Astrocyte of the cerebellum (primary cell): ENCODE results near the gene PGRMC1.
A peak's percentile ranks its signal among the peaks of the same experiment; 100 is the strongest.

Experiments
- DNase-seq: peaks from one replicate; pipeline ENCODE4 v3.0.0-alpha.2; 2011; ENCODE audit warnings: low read depth
- H3K4me3 ChIP-seq: 2 replicates; pipeline ENCODE4 v1.5.1; 2011; ENCODE audit warnings: mild to moderate bottlenecking, low read depth, low read length, moderate library complexity
- CTCF ChIP-seq: IDR thresholded peaks from 2 replicates; pipeline ENCODE4 v1.5.1; 2012; ENCODE audit warnings: low read length, low read depth, moderate library complexity, mild to moderate bottlenecking; ENCODE audit errors: missing control alignments
- in situ Hi-C: cut with HindIII; loops from 2 replicates; pipeline ENCODE4 v1.10.0; 2017; ENCODE audit warnings: low sequenced_read_pairs

The PGRMC1 gene

DNA sequence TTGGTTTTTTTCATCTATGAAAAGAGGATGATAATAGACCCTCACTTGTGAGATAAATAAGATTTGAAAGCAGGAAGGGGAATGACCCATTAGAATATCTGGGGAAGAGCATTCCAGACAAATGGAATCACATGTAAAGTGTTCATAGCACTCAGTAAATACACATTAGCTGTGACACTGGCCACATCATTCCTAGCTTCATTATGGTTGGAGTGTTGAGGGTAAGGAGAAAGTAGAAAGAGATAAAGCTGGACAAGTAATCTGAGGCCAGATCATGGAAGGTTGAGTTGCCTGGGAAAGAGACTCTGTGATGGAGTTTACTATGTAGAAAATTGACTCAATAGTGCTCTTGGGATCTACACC lies 6.9 kb upstream of the PGRMC1 start:
- no peak for DNase-seq
- no peak overlapping the region for H3K4me3 ChIP-seq
- in situ Hi-C loops = no loop called here
- TF ChIP-seq CTCF = no peak

DNA sequence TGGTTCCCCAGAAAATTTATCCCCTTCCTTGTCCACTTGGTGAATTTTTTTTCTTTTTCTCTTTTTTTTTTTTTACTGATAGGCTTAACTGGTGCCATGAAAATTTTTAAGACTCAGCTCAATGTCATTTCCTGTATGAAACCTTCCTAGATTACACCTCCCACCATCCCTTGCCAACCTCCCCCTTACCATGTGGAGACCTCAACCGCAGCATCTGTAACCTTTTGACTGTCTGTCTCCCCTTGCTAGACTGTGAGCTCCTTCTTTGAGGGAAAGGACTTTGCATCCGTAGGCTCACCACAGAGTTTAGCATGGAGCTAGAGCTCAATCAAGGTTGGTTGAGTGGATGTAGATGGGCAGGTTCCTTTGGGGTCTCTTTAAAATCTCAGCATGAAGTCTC lies 5.2 kb upstream of the PGRMC1 start:
- H3K4me3 ChIP-seq = no peak overlapping the region
- DNase-seq = no peak
- in situ Hi-C loops = no loop called here
- no peak for TF ChIP-seq CTCF

DNA sequence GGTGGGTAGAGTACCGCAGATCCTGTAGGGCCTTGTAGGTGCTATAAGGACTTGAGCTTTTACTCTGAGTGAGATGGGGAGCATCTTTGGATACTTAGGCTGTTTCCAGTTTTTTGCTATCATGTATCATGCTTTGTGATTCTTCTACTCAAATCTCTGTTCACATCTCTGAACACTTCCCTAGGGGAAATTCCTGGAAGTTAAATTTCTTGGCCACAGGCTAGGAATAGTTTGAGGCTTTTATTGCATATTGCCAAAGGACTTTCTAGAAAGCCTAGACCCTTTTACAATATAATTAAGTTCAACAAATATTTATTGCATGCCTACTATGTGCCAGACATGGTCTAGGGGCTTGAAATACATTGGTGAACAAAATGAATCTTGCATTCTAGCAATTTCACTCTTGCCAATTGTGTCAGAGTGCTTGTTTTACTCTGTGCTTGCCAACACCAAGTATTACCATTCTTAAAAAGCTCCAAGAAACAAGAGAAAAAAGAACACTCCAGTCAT lies 4.1 kb upstream of the PGRMC1 start:
- TF ChIP-seq CTCF = no peak
- no peak for DNase-seq
- in situ Hi-C loops = no loop called here
- H3K4me3 ChIP-seq = no peak overlapping the region

GRCh38 chrX:119235051-119235511 lies 1.0 kb upstream of the PGRMC1 start:
- no peak for TF ChIP-seq CTCF
- in situ Hi-C loops = no loop called here
- DNase-seq = no peak

DNA sequence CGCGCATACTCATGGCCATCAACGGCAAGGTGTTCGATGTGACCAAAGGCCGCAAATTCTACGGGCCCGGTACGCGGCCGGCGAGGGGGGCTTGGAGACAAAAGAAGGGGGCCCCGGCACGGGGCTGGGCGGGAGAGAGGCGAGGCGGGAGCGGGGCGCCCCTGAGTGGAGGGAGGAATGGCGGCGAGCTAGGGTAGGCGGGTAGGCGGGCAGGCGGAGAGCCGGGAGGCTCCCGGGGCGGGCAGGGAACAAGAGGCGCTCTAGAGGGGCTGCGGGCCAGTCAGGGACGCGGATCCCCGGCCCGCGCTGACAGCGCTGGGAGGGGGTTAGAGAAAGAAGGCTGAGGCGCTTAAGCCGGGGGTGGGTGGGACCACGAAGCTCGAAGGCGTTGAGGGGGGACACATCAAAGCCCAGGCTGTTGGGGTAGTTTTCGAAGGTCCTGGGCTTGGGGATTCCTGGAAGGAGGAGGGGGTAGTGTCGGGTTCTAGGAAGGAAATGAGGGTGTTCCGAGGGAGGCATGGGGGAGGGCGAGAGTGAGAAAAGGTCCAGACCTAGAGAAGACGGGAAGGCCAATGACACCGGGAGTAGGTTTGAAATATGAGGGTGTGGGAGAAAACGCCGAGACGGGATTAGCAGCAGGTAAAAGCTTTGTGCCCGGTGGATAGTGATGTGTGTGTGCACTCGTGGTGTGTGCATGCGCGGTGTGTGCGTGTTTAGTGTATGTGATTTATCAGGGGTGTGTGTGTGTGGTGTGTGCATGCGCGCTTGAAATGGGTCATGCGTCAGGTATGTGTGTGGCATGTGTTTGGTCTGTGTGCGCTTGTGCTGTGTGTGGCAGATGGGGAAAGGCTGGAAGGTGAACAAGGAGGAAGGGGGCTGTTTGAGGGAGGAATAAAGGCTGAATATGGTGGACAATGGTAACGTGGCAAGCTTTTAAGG lies 807 bp downstream of the PGRMC1 start:
- peak overlapping the region; percentile 80 for H3K4me3 ChIP-seq
- TF ChIP-seq CTCF = no peak
- in situ Hi-C loops = no loop called here
- DNase-seq = no peak

More at GRCh38 chrX:119235051-119235511, 1.0 kb upstream of the PGRMC1 start:
- H3K4me3 ChIP-seq = no peak overlapping the region

- TF ChIP-seq CTCF = no peak
- peak overlapping the region; percentile 80 for H3K4me3 ChIP-seq
- in situ Hi-C loops = no loop called here
- DNase-seq = no peak
Measured at GRCh38 chrX:119237562-119237942, 1.5 kb downstream of the PGRMC1 start.
